Activated CD4-positive, alpha-beta T cell treated with anti-CD3 and anti-CD28 coated beads for 4 hours (primary cell): ENCODE data around the gene KCNK7.

Experiments used
- DNase-seq, 2 donors: peaks; one replicate each; pipeline ENCODE4 v3.0.0-alpha.2; 2020

Gene KCNK7

DNA sequence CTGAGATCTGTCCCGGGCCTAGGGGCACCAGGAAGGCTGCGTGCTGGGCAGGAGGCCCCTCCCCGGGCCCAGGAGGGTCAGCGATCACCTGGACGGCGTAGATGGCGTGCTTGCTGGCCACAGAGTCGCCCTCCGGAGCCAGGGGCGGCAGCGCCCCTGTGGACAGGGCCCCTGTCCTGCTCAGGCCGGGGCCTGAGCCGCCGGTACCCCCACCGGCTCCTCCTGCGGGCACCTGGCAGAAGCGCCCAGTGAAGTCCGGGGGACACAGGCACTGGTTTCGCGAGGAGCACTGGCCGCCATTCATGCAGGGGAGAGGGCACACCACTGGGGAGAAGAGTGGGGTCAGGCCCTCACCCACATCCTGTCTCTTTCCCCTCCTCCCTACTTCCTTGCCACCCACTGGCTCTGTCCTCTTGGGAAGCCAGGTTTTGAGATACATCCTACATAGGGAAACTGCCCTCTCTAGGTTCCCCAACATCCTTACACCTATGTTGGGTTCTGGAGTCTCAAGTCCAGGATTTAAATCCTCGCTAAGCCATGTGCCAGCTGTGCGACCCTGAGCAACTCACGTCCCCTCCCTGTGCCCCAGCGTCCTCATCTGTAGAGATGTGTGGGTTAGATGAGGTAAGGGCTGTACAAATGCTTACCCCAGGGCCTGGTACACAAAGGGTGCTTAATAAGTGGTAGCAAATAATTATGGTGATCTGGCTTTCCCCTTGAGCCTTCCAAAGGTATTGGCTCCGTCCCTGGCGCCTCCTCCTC is 41.4 kb downstream of the KCNK7 start:
- no peak for DNase-seq

DNA sequence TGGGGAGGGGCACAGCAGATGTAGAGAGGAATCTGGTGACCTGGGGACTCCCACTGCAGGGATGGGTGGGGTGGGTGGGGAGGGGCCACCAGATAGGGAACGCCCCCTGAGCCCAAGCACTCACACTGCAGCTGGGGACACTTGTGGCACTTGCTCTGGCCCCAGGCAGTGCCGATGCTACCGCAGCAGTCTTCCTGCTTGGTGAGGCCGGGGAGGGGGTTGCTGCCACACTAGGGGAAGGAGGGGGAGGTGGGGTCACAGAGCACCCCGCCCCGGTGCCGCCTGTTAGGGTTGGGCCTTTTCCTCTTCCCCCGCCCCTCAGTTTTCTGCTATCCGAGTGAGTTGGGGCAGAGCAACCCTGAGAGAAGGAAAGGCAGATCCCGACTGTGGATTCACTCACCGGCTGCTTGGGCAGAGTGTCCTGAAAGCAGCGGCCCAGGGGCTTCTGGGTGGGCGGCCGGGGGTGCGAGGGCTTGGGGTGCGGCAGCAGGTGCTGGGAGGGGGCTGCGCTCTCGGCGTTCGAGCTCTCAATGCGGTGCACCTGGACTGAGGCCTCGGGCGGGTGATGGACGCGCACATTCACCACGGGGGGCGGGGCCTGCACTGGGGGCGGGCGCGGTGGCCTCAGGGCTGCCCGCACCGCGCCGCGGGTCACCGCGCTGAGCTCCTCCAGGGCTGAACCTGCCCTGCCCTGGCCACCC is 42.1 kb downstream of the KCNK7 start:
- DNase-seq, result peak; percentile 62 to 68

DNA sequence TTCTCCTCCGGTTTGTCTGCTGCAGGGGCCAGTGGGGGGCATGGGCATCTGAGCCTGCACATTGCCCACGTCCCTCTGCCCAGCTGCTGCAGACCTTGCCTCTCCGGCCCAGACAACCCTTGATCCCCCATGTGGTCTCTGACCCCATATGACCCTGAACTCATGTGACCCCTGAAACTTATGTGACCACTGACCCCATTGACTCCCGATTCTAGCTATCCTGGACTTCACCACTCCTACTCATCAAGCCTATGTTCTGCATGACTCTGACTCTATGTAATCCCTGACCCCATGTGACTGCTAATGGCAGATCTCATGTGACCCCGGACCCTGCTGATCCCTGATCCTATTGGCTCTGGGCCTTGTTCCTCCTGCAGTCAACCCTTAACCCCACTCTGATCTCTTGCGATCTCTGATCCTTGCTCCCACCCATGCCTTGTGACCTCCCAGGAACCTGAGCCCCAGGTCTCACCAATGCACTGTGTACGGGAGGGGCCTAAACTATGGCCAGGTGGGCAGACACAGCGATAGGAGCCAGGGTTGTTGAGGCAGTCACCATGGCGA is 43.1 kb downstream of the KCNK7 start:
- no peak for DNase-seq

DNA sequence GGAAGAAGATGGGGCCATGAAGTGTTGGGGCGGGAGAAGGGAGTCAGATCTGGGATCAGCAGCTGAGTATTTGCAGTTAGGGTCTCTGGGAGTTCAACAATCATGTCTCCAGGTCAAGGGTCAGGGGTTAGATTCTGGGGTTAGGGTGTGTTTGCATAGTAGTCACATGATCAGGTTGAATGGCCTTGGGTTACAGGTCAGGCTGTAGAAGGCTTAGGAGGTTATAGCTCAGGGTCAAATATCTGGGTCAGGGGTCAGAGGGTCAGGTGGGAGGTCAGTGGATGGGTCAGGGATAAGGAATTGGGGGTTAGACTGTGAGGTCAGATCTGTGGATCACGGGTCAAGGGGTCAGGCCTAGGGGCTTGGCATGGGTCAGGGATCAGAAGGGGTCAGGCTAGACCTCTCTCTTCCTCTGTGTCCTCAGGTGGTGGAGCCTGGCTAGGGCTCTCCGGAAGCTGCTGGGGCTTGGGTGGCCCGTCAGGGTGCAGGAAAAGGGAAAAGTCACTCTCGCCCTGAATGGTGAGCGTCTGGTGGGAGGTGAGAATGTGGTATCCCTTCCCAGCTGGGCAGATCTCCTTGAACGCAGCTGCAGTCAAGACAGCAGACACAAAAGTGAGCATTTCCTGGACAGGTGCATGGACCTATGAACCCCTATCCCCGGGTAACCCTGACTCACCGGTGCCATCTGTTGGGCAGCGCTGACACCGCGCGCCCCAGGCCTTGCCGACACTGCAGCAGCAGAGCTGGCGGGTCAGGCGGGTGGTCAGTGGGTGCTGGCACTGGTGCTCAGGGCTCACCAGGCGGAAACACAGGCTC is 43.8 kb downstream of the KCNK7 start:
- peak; percentile 56 to 71 for DNase-seq

DNA sequence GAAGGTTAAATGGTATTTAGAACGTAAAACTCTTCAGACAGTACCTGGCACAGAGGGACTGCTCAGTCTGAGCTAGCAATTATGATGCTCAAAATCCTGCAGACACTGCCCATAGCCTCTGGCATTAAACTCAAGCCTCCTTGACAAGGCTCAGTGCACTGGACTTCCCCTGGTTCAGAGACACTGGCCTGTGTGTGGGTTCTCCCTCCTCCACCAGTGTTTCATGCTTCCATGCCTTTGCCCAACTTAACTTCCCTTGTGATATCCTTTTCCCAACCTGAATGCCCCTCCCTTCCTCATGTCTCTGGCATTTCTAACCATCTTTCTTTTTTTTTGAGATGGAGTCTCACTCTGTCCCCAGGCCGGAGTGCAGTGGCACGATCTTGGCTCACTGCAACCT is 46.5 kb downstream of the KCNK7 start:
- DNase-seq, result no peak

DNA sequence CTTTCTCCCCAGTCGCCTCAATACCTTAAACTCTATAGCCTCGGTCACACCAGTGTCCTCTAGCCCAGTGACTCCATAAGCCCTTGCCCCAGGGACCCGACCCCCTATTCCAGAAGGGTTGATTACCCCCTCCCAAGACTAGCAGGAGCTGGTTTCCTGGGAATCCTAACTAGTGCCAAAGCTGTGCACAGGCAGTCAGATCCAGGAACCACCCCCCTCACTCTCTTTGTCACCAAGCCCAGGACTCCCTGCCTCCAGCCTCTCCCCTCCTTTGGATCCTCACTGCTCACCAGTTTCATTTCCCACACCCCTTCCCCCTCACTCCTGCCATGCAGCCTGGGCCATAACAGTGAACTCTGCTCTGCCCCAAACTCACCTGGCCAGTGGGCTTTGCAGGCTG is 47.2 kb downstream of the KCNK7 start:
- no peak for DNase-seq

DNA sequence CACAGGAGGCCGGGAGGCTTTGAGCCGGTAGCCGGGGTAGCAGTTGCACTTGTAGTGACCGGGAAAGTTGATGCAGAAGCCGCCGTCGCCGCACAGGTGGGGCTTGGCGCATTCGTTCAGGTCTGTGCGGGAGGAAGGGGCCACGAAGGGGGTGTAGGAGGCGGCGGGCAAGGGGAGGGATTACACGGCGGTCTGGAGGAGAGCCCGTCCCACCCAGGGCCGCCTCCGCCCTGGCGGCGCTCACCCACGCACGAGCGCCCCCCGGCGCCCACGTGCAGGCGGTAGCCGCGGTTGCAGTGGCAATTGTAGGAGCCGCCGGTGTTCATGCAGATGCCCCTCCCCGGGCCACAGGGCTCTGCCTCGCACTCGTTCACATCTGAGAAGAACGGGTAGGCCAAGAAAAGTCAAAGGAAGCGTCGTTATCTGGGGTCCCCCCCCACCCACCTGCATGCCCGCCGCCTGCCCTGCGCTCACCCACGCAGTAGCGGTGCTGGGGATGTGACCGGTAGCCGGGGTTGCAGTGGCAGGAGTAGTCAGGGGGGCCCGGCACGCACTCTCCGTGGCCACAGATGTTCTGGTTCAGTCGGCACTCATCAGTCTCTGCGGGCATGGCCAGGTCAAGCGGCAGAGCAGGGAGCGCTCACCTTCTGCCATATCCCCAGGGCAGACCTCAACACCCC is 48.0 kb downstream of the KCNK7 start:
- no peak for DNase-seq

DNA sequence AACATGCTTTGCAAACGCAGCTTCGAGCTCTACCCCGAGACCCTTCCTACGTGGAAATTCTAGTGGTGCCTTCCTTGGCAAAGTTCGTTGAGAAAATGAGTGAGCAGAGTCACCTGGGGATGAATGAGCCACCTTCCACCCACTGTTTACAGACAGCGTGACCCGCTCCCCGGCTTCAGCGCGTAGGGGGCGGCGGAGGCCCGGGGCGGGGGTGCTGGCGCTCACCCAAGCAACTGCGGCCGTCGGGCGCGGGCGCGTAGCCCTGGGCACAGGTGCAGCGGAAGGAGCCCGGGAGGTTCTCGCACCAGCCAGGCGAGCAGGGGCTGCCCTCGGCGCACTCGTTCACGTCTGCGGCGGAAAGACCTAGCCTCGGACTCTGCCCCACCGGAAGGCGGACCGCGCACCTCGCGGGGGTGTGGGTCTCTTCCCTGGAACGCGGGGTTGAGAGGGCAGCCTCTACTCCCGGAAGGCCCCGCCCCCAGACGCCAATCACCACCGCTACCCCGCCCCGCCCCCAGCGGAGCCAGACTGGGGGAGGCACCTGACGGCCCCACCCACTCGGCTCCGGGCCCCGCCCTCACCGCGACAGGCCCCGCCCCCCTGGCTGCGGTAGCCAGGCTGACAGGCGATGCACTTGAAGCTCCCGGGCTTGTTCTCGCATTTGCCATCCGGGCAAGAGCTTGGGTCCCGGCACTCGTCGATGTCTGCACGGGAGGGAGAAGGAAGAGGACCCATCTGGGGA is 49.2 kb downstream of the KCNK7 start:
- DNase-seq, result peak; percentile 99

DNA sequence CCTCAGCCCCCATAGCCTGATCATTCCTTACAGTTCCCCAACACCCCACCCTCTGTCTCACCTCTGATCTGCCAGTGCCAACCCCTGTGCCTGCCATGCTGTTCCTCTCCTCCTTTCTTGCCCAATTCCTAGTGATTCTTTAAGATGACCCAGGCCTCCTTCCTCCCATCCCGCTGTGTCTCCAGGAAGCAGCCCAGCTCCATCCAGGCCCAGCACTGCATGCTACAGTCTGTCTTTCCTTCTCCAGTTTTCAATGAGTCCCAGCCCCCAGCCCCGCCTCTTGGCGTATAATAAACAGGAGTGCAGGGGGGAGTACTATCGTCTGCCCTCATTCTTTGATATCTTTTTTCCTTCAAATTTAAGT is 49.8 kb downstream of the KCNK7 start:
- no peak for DNase-seq
